DOHH2 (cell line): ENCODE results near the gene KCNJ6.

ENCODE experiments used
- CTCF ChIP-seq: fragments of 200-600 bp; sonication (generic); IDR thresholded peaks from one replicate; pipeline ENCODE4 v1.5.1; 2014; ENCODE audit warnings: antibody characterized with exemption, mild to moderate bottlenecking, low read depth, low read length; ENCODE audit not compliant: poor library complexity, severe bottlenecking
- EZH2phosphoT487 ChIP-seq: fragments of 200-600 bp; sonication (generic); IDR thresholded peaks from 2 replicates; pipeline ENCODE4 v1.6.1; 2017; ENCODE audit warnings: borderline replicate concordance, mild to moderate bottlenecking, antibody characterized with exemption, low read length, moderate library complexity, mixed read lengths

- TF ChIP-seq EZH2phosphoT487, result no peak
- no peak for TF ChIP-seq CTCF
These were observed 54.7 kb downstream of the KCNJ6 start for GRCh38 chr21:37861561-37861960.
